Ovary (tissue), 9 donors: Measurements from ENCODE around the gene DNAJC12. TPM values are rescaled to one million over a fixed set of nuclear protein-coding genes. Genes with fewer than 3 reads are reported as not detected.

ENCODE experiments used
- DNase-seq, 5 donors: peaks; one replicate each; pipeline ENCODE4 v3.0.0-alpha.2; 2019 to 2020
- H3K27ac ChIP-seq, 2 donors: fragments of 200-600 bp; one replicate each; pipeline versions ENCODE4 v1.5.1 to v1.8.0; 2019 to 2022
- H3K27me3 ChIP-seq: fragments of 200-600 bp; one replicate; pipeline ENCODE4 v1.8.0; 2022
- H3K36me3 ChIP-seq: fragments of 200-600 bp; sonication (generic); one replicate; pipeline ENCODE4 v1.5.1; 2019
- H3K4me1 ChIP-seq: one replicate; pipeline ENCODE4 v1.8.1; 2013; ENCODE audit warnings: mild to moderate bottlenecking, moderate library complexity; ENCODE audit not compliant: insufficient read depth
- H3K4me3 ChIP-seq: fragments of 200-600 bp; sonication (generic); one replicate; pipeline ENCODE4 v1.5.1; 2017
- H3K9me3 ChIP-seq, 2 donors: fragments of 200-600 bp in 1 of 2; sonication (generic) in 1 of 2; one replicate each; pipeline versions ENCODE4 v1.5.1 to v1.8.1; 2013 to 2019; ENCODE audit warnings: mild to moderate bottlenecking in 1 of 2, moderate library complexity in 1 of 2
- CTCF ChIP-seq, 3 donors: fragments of 450-650 bp in 2 of 3; fragments of 200-600 bp in 1 of 3; IDR thresholded peaks; one replicate each; pipeline versions ENCODE4 v1.5.1 to v1.8.0; 2016 to 2022; ENCODE audit warnings: antibody characterized with exemption in 3 of 3, mild to moderate bottlenecking in 1 of 3
- EP300 ChIP-seq: sonication (generic); formaldehyde crosslinking; IDR thresholded peaks from one replicate; pipeline ENCODE4 v1.6.1; 2017; ENCODE audit warnings: antibody characterized with exemption
- POLR2A ChIP-seq: fragments of 450-650 bp; IDR thresholded peaks from one replicate; pipeline ENCODE4 v1.6.1; 2017; ENCODE audit warnings: antibody characterized with exemption, mild to moderate bottlenecking, moderate library complexity
- WGBS, 3 donors: extraction: QIAGEN DNeasy Blood & Tissue Kit in 1 of 3; methylation state at CpG; one replicate each; pipeline versions ENCODE4 v1.1.5 to v1.1.7; 2013 to 2017; 5-methylcytosine and 5-hydroxymethylcytosine counted together
- intact Hi-C, 4 donors: fragments of 100-400 bp; cut with DNase I; formaldehyde crosslinking; loops; one replicate each; pipeline versions ENCODE4 v1.11.0 to v1.15.1; 2022 to 2023
- polyA plus RNA-seq, 2 donors: library from polyadenylated mRNA; stranded (reverse); fragments of 200-250 nt in 1 of 2; fragments of 350-450 nt in 1 of 2; fragmentation: Illumina TruSeq in 1 of 2; extraction: RNeasy Lipid Tissue Mini Kit (QIAGEN cat#74804) in 1 of 2; gene quantifications; one replicate each; pipeline ENCODE4 v1.2.3, GENCODE V29; 2013 to 2014
- total RNA-seq, 7 donors: library from RNA; depleted of rRNA in 2 of 7; stranded (reverse); fragments of >200 nt in 2 of 7; fragmentation: NEBNext Ultra II Directional in 3 of 7; extraction: Animal tissue kit (Norgen Biotek cat#: 25700) in 3 of 7; gene quantifications; one replicate each; pipeline versions ENCODE4 v1.1.0 to v1.2.4, GENCODE V29; 2016 to 2023
- donor health status: DM: no; HTN: no; CAD: no; lungs with moderate emphysema.
- donor health status: DM: no; HTN: no; CAD: no.
- donor health status: Bipolar disorder and iron deficiency.
- donor health status: DM: yes; HTN: yes; CAD: no.
- donor health status: DM: no; HTN: no; CAD: no.
- donor health status: DM: yes; HTN: yes; CAD: no.

DNAJC12 gene
- total and polyA plus RNA-seq, 9 donors, result 8.3 to 17.5 (median 11.2) TPM

DNA sequence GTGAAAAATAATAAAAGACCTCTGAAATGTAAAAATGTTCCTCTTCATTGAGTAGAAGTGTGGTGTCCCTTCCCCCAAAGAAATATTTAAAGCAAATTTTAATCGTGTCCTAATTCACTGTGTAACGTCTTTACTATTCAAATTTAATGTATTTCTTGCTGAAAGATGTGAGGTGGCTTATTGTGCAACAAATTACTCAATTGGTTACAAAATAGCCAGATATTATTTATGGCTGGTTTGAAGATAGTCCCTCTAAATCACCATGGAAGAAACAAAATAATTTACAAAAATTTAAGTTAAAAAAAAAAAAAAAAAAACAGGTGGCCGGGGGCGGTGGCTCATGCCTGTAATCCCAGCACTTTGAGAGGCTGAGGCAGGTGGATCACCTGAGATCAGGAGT, 43.7 kb downstream of the DNAJC12 start:
- DNase-seq, result no peak
- 86 to 90% (median 88%) methylated on average over 4 of the region's 4 CpGs for WGBS, 3 donors
- TF ChIP-seq EP300 (no peak), CTCF (IDR thresholded peaks at IDR 0.05) (no peak), POLR2A (no peak)

GRCh38 chr10:67793313-67793712, 44.7 kb downstream of the DNAJC12 start:
- no peaks in the 10 kb centered on the region for H3K9me3 ChIP-seq
- no peak for DNase-seq
- H3K27ac ChIP-seq, result no peak overlapping the region
- no peaks in the 10 kb centered on the region for H3K27me3 ChIP-seq
- no peak for TF ChIP-seq POLR2A
- no peak for TF ChIP-seq EP300
- H3K4me1 ChIP-seq, result peaks cover 2% of the 10 kb centered on the region
- H3K4me3 ChIP-seq, result no peak overlapping the region
- WGBS, 3 donors, result 11 to 30% (median 12%) methylated on average over 2 of the region's 2 CpGs
- no peaks in the 10 kb centered on the region for H3K36me3 ChIP-seq
- intact Hi-C loops, result no loop called here

More for the DNA sequence above, 43.7 kb downstream of the DNAJC12 start:
- Histone ChIP-seq H3K36me3 (no peaks in the 10 kb centered on the region), H3K4me1 (peaks cover 2% of the 10 kb centered on the region), H3K27me3 (no peaks in the 10 kb centered on the region), H3K9me3 (no peaks in the 10 kb centered on the region), H3K27ac (no peak overlapping the region), H3K4me3 (no peak overlapping the region)
- intact Hi-C loops, result no loop called here

- peaks cover 2% of the 10 kb centered on the region for H3K4me1 ChIP-seq
- TF ChIP-seq EP300 (no peak), POLR2A (no peak), CTCF (IDR thresholded peaks at IDR 0.05) (no peak)
- intact Hi-C loops, result no loop called here
- no peaks in the 10 kb centered on the region for H3K9me3 ChIP-seq
- H3K27me3 ChIP-seq, result no peaks in the 10 kb centered on the region
- H3K36me3 ChIP-seq, result no peaks in the 10 kb centered on the region
- no peak overlapping the region for H3K4me3 ChIP-seq
- no peak for DNase-seq
- H3K27ac ChIP-seq, result no peak overlapping the region
Measured at GRCh38 chr10:67792653-67793052, 45.3 kb downstream of the DNAJC12 start.

DNA sequence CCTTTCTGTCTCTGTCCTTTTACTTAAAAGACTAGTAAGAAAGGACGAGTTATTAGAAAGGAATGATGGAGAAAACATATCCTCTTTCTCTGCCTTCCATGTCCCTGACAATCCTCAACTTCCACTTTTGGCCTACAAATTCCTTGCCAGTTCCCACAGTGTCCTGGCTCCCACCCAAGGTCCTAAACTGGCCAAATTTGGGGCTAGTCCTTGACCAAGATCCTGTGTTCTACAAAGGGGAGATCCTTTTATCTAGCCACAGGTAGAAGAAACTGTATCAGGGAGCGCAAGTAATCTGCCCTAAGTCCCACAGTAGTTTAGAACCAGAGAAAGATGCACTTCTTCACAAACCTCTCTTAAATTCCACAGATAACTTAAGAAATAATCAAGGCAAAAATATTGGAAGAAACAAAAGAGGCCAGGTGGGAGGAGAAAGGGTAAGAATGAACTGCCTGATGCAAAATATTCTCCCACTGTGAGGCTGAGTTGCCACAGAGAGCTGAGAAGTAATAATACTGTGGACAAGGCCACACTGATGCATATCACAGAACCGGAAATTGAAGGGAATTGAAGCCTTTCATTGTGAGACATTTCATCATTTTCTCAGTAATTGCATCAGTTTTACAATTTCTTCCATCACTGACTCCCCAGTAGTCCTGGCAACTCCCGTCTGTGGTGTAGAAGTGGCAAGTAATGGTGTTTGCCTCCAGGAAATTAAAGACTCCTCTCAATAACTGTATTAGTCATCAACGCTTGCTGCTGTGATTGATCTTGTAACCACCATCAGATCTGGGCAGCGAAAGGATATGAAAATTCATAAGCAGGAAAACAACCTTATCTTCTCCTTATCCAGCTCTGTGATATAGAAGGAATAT, 47.2 kb downstream of the DNAJC12 start:
- no peak overlapping the region for H3K4me3 ChIP-seq
- no peaks in the 10 kb centered on the region for H3K27me3 ChIP-seq
- no peak for DNase-seq
- intact Hi-C loops, result no loop called here
- H3K27ac ChIP-seq, result no peak overlapping the region
- TF ChIP-seq CTCF (IDR thresholded peaks at IDR 0.05) (no peak), POLR2A (no peak), EP300 (no peak)
- peaks cover 2% of the 10 kb centered on the region for H3K4me1 ChIP-seq
- H3K9me3 ChIP-seq, result no peaks in the 10 kb centered on the region
- H3K36me3 ChIP-seq, result no peaks in the 10 kb centered on the region
- WGBS, 3 donors, result 47 to 68% (median 49%) methylated on average over 6 of the region's 6 CpGs

GRCh38 chr10:67789769-67790168, 48.2 kb downstream of the DNAJC12 start:
- intact Hi-C loops, result loop anchor here in 1 of 4 donors (5.0 kb wide), 1 partner anchor 982 kb away; no protein-coding TSS in a partner anchor

More at GRCh38 chr10:67789769-67790168, 48.2 kb downstream of the DNAJC12 start:
- TF ChIP-seq EP300 (no peak), CTCF (IDR thresholded peaks at IDR 0.05) (no peak), POLR2A (no peak)
- Histone ChIP-seq H3K9me3 (no peaks in the 10 kb centered on the region), H3K4me3 (no peak overlapping the region), H3K4me1 (peaks cover 2% of the 10 kb centered on the region), H3K27ac (no peak overlapping the region), H3K27me3 (no peaks in the 10 kb centered on the region), H3K36me3 (no peaks in the 10 kb centered on the region)
- WGBS, 3 donors, result 86 to 90% (median 87%) methylated on average over 2 of the region's 2 CpGs
- no peak for DNase-seq
